HL-60 (cell line): Measurements from ENCODE around the gene MACROD2.

Experiments
- CTCF ChIP-seq: IDR thresholded peaks from one replicate; pipeline ENCODE4 v1.5.1; 2011; ENCODE audit warnings: low read length, control low read depth, inconsistent platforms; ENCODE audit not compliant: insufficient read depth
- GABPA ChIP-seq: IDR thresholded peaks from 2 replicates; pipeline ENCODE4 v1.6.1; 2012; ENCODE audit warnings: low read depth
- POLR2AphosphoS5 ChIP-seq: IDR thresholded peaks from 2 replicates; pipeline ENCODE4 v1.6.1; 2012; ENCODE audit warnings: low read depth
- REST ChIP-seq: IDR thresholded peaks from 2 replicates; pipeline ENCODE4 v1.6.1; 2012; ENCODE audit warnings: low read depth; ENCODE audit not compliant: insufficient replicate concordance

GRCh38 chr20:14337400-14338171 lies 342.3 kb downstream of the MACROD2 start, which contains the start of gene FLRT3:
- TF ChIP-seq CTCF, result peak; percentile 46
- TF ChIP-seq POLR2AphosphoS5, result no peak
- no peak for TF ChIP-seq GABPA
- TF ChIP-seq REST, result no peak
